Ishikawa (cell line): ENCODE data around the gene STIM1.

Experiments
- CEBPB ChIP-seq: IDR thresholded peaks from 2 replicates; pipeline ENCODE4 v1.6.1; 2012
- CREB1 ChIP-seq: IDR thresholded peaks from 2 replicates; pipeline ENCODE4 v1.6.1; 2012; ENCODE audit warnings: low read depth
- EGR1 ChIP-seq: IDR thresholded peaks from 2 replicates; pipeline ENCODE4 v1.6.1; 2012
- EP300 ChIP-seq: IDR thresholded peaks from 2 replicates; pipeline ENCODE4 v1.6.1; 2012; ENCODE audit warnings: borderline replicate concordance
- FOXM1 ChIP-seq: IDR thresholded peaks from 2 replicates; pipeline ENCODE4 v1.6.1; 2012; ENCODE audit warnings: low read depth, borderline replicate concordance
- NFIC ChIP-seq: IDR thresholded peaks from 2 replicates; pipeline ENCODE4 v1.6.1; 2012
- RAD21 ChIP-seq: IDR thresholded peaks from 2 replicates; pipeline ENCODE4 v1.6.1; 2012; ENCODE audit warnings: low read depth
- TAF1 ChIP-seq: IDR thresholded peaks from 2 replicates; pipeline ENCODE4 v1.6.1; 2012; ENCODE audit warnings: low read depth, mild to moderate bottlenecking
- TCF12 ChIP-seq: IDR thresholded peaks from 2 replicates; pipeline ENCODE4 v1.6.1; 2012; ENCODE audit warnings: low read depth
- TEAD4 ChIP-seq: IDR thresholded peaks from 2 replicates; pipeline ENCODE4 v1.6.1; 2012
- USF1 ChIP-seq: IDR thresholded peaks from 2 replicates; pipeline ENCODE4 v1.6.1; 2012
- YY1 ChIP-seq: IDR thresholded peaks from 2 replicates; pipeline ENCODE4 v1.6.1; 2012; ENCODE audit warnings: low read depth
- ZBTB7A ChIP-seq: IDR thresholded peaks from 2 replicates; pipeline ENCODE4 v1.6.1; 2012; ENCODE audit warnings: low read depth
- TF ChIP-seq, protein P1 (sequence below): IDR thresholded peaks from 2 replicates; pipeline ENCODE4 v1.6.1; 2012; ENCODE audit warnings: low read depth, mild to moderate bottlenecking
- TF ChIP-seq, protein P2 (sequence below): IDR thresholded peaks from 2 replicates; pipeline ENCODE4 v1.6.1; 2012

STIM1 gene

DNA sequence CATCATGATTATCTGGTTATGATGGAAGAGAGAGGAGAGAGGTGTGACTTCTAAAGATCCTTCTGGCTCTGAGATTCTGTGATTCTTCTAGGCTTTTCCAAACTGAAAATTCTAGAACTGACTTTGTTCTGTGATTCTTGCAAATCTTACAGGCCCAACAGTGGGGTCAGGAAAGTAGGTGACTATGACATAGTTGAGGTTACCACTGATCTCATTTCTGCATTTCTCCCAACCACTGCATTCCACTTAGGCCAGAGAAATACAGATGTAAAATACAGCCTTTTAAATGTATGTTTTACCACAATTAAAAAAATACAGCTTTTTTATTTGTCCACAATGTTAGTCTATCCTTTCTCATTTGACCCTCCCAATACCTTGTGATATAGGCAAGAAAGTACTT lies 83.7 kb downstream of the STIM1 start:
- TF ChIP-seq CEBPB (no peak), TEAD4 (no peak), NFIC (no peak), ZBTB7A (no peak), EP300 (no peak), FOXM1 (no peak), RAD21 (no peak), TCF12 (no peak), YY1 (no peak), USF1 (no peak), CREB1 (no peak), EGR1 (no peak), TAF1 (no peak)
- TF ChIP-seq, protein P1, sequence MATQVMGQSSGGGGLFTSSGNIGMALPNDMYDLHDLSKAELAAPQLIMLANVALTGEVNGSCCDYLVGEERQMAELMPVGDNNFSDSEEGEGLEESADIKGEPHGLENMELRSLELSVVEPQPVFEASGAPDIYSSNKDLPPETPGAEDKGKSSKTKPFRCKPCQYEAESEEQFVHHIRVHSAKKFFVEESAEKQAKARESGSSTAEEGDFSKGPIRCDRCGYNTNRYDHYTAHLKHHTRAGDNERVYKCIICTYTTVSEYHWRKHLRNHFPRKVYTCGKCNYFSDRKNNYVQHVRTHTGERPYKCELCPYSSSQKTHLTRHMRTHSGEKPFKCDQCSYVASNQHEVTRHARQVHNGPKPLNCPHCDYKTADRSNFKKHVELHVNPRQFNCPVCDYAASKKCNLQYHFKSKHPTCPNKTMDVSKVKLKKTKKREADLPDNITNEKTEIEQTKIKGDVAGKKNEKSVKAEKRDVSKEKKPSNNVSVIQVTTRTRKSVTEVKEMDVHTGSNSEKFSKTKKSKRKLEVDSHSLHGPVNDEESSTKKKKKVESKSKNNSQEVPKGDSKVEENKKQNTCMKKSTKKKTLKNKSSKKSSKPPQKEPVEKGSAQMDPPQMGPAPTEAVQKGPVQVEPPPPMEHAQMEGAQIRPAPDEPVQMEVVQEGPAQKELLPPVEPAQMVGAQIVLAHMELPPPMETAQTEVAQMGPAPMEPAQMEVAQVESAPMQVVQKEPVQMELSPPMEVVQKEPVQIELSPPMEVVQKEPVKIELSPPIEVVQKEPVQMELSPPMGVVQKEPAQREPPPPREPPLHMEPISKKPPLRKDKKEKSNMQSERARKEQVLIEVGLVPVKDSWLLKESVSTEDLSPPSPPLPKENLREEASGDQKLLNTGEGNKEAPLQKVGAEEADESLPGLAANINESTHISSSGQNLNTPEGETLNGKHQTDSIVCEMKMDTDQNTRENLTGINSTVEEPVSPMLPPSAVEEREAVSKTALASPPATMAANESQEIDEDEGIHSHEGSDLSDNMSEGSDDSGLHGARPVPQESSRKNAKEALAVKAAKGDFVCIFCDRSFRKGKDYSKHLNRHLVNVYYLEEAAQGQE, result no peak
- TF ChIP-seq, protein P2, sequence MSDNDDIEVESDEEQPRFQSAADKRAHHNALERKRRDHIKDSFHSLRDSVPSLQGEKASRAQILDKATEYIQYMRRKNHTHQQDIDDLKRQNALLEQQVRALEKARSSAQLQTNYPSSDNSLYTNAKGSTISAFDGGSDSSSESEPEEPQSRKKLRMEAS, result no peak

DNA sequence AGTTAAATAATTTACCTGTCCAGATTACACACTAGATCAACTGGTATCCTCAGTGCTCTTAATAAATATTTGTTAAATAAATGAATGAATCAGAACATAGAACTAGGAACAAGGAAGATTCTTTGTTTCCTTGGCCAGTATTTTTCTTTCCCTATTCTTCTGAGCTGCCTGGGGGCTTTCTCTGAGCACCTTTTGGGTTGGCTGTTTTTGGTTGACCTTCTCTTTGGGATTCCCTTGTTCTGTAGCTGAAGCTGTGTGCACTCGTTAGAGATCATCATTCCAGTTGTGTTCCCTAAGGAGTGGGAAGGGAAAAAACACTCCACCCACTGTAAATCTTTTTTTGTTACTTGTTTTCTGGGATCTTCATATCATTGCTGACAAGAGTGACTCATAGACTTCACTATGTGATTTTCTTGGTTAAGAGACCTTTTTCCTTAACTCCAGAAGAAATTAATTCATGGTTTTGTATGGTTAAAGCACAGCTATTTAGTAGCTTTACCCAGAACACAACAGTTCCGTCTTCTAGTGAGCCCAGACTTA lies 84.3 kb downstream of the STIM1 start:
- no peak for TF ChIP-seq TAF1
- TF ChIP-seq, protein P2, result no peak

- TF ChIP-seq, protein P1, result no peak
- TF ChIP-seq FOXM1 (no peak), RAD21 (no peak), TAF1 (no peak), YY1 (no peak), ZBTB7A (no peak), EGR1 (no peak), CEBPB (no peak), EP300 (no peak), CREB1 (no peak), USF1 (no peak), NFIC (no peak), TCF12 (no peak), TEAD4 (no peak)
- TF ChIP-seq, protein P2, result no peak
Observed at GRCh38 chr11:3942160-3942955, 86.9 kb downstream of the STIM1 start.

- no peak for TF ChIP-seq CREB1
- no peak for TF ChIP-seq FOXM1
- TF ChIP-seq TAF1, result no peak
- no peak for TF ChIP-seq NFIC
- TF ChIP-seq TCF12, result no peak
- no peak for TF ChIP-seq RAD21
- no peak for TF ChIP-seq TEAD4
- TF ChIP-seq, protein P2, result no peak
- TF ChIP-seq, protein P1, result no peak
- TF ChIP-seq USF1, result no peak
- no peak for TF ChIP-seq CEBPB
- TF ChIP-seq EGR1, result no peak
- no peak for TF ChIP-seq YY1
- no peak for TF ChIP-seq EP300
- TF ChIP-seq ZBTB7A, result no peak
Observed at GRCh38 chr11:3942956-3943497, 87.6 kb downstream of the STIM1 start.
